Liver (tissue), 9 donors: Measurements from ENCODE around the gene ARHGAP6. TPM values are rescaled to one million over a fixed set of nuclear protein-coding genes. Genes with fewer than 3 reads are reported as not detected.

Source experiments
- DNase-seq: peaks from one replicate; pipeline ENCODE4 v3.0.0-alpha.2; 2017; ENCODE audit warnings: low spot score
- H3K27ac ChIP-seq, 2 donors: one replicate each; pipeline ENCODE4 v1.7.0; 2013; ENCODE audit warnings: inconsistent platforms in 2 of 2, low read length in 2 of 2, control low read depth in 1 of 2, low read depth in 1 of 2, mild to moderate bottlenecking in 1 of 2
- H3K27me3 ChIP-seq, 4 donors: one replicate each; pipeline versions ENCODE4 v1.6.1 to v1.7.0; 2013; ENCODE audit warnings: low read length in 3 of 4, inconsistent platforms in 1 of 4, mild to moderate bottlenecking in 1 of 4, moderate library complexity in 1 of 4; ENCODE audit not compliant: control insufficient read depth in 4 of 4, insufficient read depth in 4 of 4
- H3K36me3 ChIP-seq, 4 donors: one replicate each; pipeline versions ENCODE4 v1.6.1 to v1.7.0; 2013; ENCODE audit warnings: low read length in 3 of 4, mild to moderate bottlenecking in 3 of 4, low read depth in 1 of 4, moderate library complexity in 1 of 4; ENCODE audit not compliant: control insufficient read depth in 4 of 4, insufficient read depth in 3 of 4
- H3K4me1 ChIP-seq, 4 donors: one replicate each; pipeline versions ENCODE4 v1.6.1 to v1.7.0; 2013; ENCODE audit warnings: low read length in 3 of 4, mild to moderate bottlenecking in 3 of 4, moderate library complexity in 1 of 4; ENCODE audit not compliant: control insufficient read depth in 4 of 4, insufficient read depth in 4 of 4
- H3K4me3 ChIP-seq, 3 donors: one replicate each; pipeline versions ENCODE4 v1.6.1 to v1.7.0; 2013; ENCODE audit warnings: low read length in 3 of 3, control low read depth in 1 of 3, low read depth in 1 of 3, mild to moderate bottlenecking in 1 of 3
- H3K9ac ChIP-seq, 2 donors: one replicate each; pipeline ENCODE4 v1.7.0; 2013; ENCODE audit warnings: low read length in 2 of 2, mild to moderate bottlenecking in 2 of 2, moderate library complexity in 2 of 2, control low read depth in 1 of 2, low read depth in 1 of 2
- H3K9me3 ChIP-seq, 4 donors: one replicate each; pipeline versions ENCODE4 v1.6.1 to v1.7.0; 2013; ENCODE audit warnings: low read length in 3 of 4; ENCODE audit not compliant: control insufficient read depth in 4 of 4
- HNF4A ChIP-seq, 2 donors: conservative IDR thresholded peaks; 2 replicates each; pipeline ENCODE4 v1.6.1; 2016; ENCODE audit warnings: antibody characterized with exemption in 2 of 2, mild to moderate bottlenecking in 2 of 2
- HNF4G ChIP-seq: IDR thresholded peaks from 2 replicates; pipeline ENCODE4 v1.6.1; 2016; ENCODE audit warnings: antibody characterized with exemption
- NR2F2 ChIP-seq: IDR thresholded peaks from 2 replicates; pipeline ENCODE4 v1.6.1; 2016; ENCODE audit warnings: antibody characterized with exemption
- RAD21 ChIP-seq, 2 donors: IDR thresholded peaks; 2 replicates each; pipeline ENCODE4 v1.6.1; 2016; ENCODE audit warnings: antibody characterized with exemption in 2 of 2, mild to moderate bottlenecking in 2 of 2
- REST ChIP-seq: IDR thresholded peaks from 2 replicates; pipeline ENCODE4 v1.6.1; 2016; ENCODE audit warnings: antibody characterized with exemption, mild to moderate bottlenecking
- TAF1 ChIP-seq: conservative IDR thresholded peaks from 2 replicates; pipeline ENCODE4 v1.6.1; 2016; ENCODE audit warnings: antibody characterized with exemption, mild to moderate bottlenecking
- YY1 ChIP-seq: IDR thresholded peaks from 2 replicates; pipeline ENCODE4 v1.6.1; 2016; ENCODE audit warnings: antibody characterized with exemption, mild to moderate bottlenecking
- ZBTB33 ChIP-seq: IDR thresholded peaks from 2 replicates; pipeline ENCODE4 v1.6.1; 2016; ENCODE audit warnings: antibody characterized with exemption
- WGBS: extraction: QIAGEN DNeasy Blood & Tissue Kit; methylation state at CpG from one replicate; pipeline ENCODE4 v1.1.7; 2013; 5-methylcytosine and 5-hydroxymethylcytosine counted together
- polyA plus RNA-seq, 2 donors: library from polyadenylated mRNA; stranded (reverse) in 1 of 2; unstranded in 1 of 2; fragments of 200-250 nt in 1 of 2; fragments of >200 nt in 1 of 2; fragmentation: Nextera tagmentation in 1 of 2; extraction: Ambion mirVana in 1 of 2; gene quantifications; one replicate each; pipeline versions ENCODE4 v1.2.1 to v1.2.3, GENCODE V29; 2013 to 2015
- total RNA-seq, 2 donors: library from RNA; depleted of rRNA; stranded (reverse); fragments of >200 nt; gene quantifications; one replicate each; pipeline ENCODE4 v1.2.3, GENCODE V29; 2014
- TF ChIP-seq, protein P1 (sequence below): fragments of 150-350 bp; IDR thresholded peaks from 2 replicates; pipeline ENCODE4 v1.5.1; 2017; ENCODE audit warnings: improper control_type of control experiment, low read depth, low read length; ENCODE audit not compliant: missing input control
- donor health status: healthy.
- donor health status: healthy.
- donor health status: healthy.
- donor health status: healthy.
- donor health status: healthy.

ARHGAP6 gene
- total and polyA plus RNA-seq, 4 donors = 0.10 to 2.2 (median 0.65) TPM

DNA sequence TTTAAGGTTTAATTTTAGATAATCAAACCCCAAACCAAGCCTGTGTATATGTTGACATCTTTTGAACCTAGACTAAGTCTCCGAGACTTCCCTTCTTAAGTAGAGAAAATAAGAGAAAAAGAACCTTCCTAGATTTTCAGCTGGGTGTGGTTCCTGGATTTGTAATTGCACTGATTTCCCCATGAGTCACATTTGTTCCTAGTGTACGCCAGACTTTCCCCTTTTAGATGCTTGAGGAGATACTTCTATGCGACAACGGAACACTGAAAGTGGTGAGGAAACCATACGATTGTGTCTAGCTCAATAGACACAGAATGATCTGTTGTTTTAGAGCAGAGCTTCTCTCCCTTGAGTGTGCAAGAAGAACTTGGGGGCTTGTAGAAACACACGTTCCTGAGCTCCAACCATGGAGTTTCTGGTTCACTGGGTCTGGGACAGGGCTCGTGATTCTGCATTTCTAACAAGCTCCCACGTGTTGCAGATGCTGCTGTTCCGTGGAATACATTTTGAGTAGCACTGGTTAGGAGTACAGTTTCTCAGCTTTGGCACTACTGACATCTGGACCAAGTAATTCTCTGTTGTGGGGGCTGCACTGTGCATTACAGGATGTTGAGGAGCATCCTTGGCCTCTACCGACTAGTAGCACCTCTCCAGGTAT, 285.4 kb downstream of the ARHGAP6 start:
- H3K4me1 ChIP-seq = no peaks in the 10 kb centered on the region
- no peak overlapping the region for H3K4me3 ChIP-seq
- no peaks in the 10 kb centered on the region for H3K27me3 ChIP-seq
- no peak for DNase-seq
- TF ChIP-seq HNF4A (conservative IDR thresholded peaks at IDR 0.05) (no peak), HNF4G (no peak), NR2F2 (no peak), YY1 (no peak), ZBTB33 (no peak)
- TF ChIP-seq, protein P1, sequence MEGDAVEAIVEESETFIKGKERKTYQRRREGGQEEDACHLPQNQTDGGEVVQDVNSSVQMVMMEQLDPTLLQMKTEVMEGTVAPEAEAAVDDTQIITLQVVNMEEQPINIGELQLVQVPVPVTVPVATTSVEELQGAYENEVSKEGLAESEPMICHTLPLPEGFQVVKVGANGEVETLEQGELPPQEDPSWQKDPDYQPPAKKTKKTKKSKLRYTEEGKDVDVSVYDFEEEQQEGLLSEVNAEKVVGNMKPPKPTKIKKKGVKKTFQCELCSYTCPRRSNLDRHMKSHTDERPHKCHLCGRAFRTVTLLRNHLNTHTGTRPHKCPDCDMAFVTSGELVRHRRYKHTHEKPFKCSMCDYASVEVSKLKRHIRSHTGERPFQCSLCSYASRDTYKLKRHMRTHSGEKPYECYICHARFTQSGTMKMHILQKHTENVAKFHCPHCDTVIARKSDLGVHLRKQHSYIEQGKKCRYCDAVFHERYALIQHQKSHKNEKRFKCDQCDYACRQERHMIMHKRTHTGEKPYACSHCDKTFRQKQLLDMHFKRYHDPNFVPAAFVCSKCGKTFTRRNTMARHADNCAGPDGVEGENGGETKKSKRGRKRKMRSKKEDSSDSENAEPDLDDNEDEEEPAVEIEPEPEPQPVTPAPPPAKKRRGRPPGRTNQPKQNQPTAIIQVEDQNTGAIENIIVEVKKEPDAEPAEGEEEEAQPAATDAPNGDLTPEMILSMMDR = no peak
- peaks cover 0 to 5% (median 0%) of the 10 kb centered on the region in 4 donors for H3K9me3 ChIP-seq
- no peaks in the 10 kb centered on the region for H3K36me3 ChIP-seq
- WGBS = 76% methylated on average over 10 of the region's 10 CpGs
- no peak overlapping the region for H3K9ac ChIP-seq
- no peak overlapping the region for H3K27ac ChIP-seq

- Histone ChIP-seq H3K27ac (no peak overlapping the region), H3K36me3 (no peaks in the 10 kb centered on the region), H3K27me3 (no peaks in the 10 kb centered on the region), H3K9me3 (peaks cover 0 to 5% (median 0%) of the 10 kb centered on the region in 4 donors), H3K9ac (no peak overlapping the region), H3K4me3 (no peak overlapping the region), H3K4me1 (no peaks in the 10 kb centered on the region)
- TF ChIP-seq REST (no peak), ZBTB33 (no peak), RAD21 (IDR thresholded peaks at IDR 0.05) (no peak), HNF4G (no peak), TAF1 (no peak)
- TF ChIP-seq, protein P1 = no peak
- DNase-seq = no peak
Measured at GRCh38 chrX:11376163-11376562, 289.6 kb downstream of the ARHGAP6 start.
